A549 (cell line): Measurements from ENCODE around the gene NARS2. TPM values are rescaled to one million over a fixed set of nuclear protein-coding genes. Genes with fewer than 3 reads are reported as not detected.

Experiments
- ATAC-seq, 2 experiments: fragments of 200-7000 bp in 1 of 2; fragments of >200 bp in 1 of 2; cut with Nextera tagmentation in 1 of 2; cut with Tn5 transposase in 1 of 2; 3 replicates each; pipeline versions ENCODE4 v1.8.0 to v1.9.1; 2018 to 2020; ENCODE audit warnings: mild to moderate bottlenecking in 1 of 2, moderate library complexity in 1 of 2
- CTCF ChIA-PET: fragments of 300-600 bp; sonication (Branson Sonifier 250); formaldehyde crosslinking; extraction: SDS; loops from one replicate; lab custom pipeline; 2021; ENCODE audit warnings: antibody characterized with exemption, inconsistent platforms; lab: Yijun Ruan, JAX
- POLR2A ChIA-PET: fragments of 350-600 bp; formaldehyde crosslinking; extraction: SDS; loops from one replicate; lab custom pipeline; 2021; ENCODE audit warnings: antibody characterized with exemption, inconsistent platforms; lab: Yijun Ruan, JAX
- DNase-seq, 2 experiments: peaks; one replicate each; pipeline versions ENCODE4 v3.0.0 to v3.0.0-alpha.2; 2011 to 2016; ENCODE audit warnings: low read depth in 1 of 2, low spot score in 1 of 2
- FAIRE-seq: peaks from 2 replicates; lab custom pipeline; 2011; peaks lifted over from hg19 to GRCh38; lab: Jason Lieb, UNC
- H3K27ac ChIP-seq, 2 experiments: fragments of >200 bp; sonication (Bioruptor Twin); formaldehyde crosslinking; 3 replicates each; pipeline ENCODE4 v1.5.1; 2016 to 2017
- H3K4me1 ChIP-seq: fragments of >200 bp; sonication (Bioruptor Twin); formaldehyde crosslinking; 3 replicates; pipeline ENCODE4 v1.6.1; 2016
- H3K4me2 ChIP-seq: fragments of >200 bp; sonication (Bioruptor Twin); formaldehyde crosslinking; 3 replicates; pipeline ENCODE4 v1.6.1; 2016
- H3K4me3 ChIP-seq: fragments of >200 bp; sonication (Bioruptor Twin); formaldehyde crosslinking; 3 replicates; pipeline ENCODE4 v1.5.1; 2016
- H3K9me3 ChIP-seq: fragments of >200 bp; sonication (Bioruptor Twin); formaldehyde crosslinking; 3 replicates; pipeline ENCODE4 v1.6.1; 2016
- ATOH8 ChIP-seq: fragments of 250-450 bp; sonication (Bioruptor Pico); IDR thresholded peaks from 2 replicates; pipeline ENCODE4 v1.5.0; 2020; ENCODE audit warnings: low read depth, mild to moderate bottlenecking, moderate library complexity
- BCL3 ChIP-seq: fragments of >200 bp; sonication (Bioruptor Twin); formaldehyde crosslinking; IDR thresholded peaks from 3 replicates; pipeline ENCODE4 v1.6.1; 2016
- BHLHE40 ChIP-seq: IDR thresholded peaks from 2 replicates; pipeline ENCODE4 v1.6.1; 2012; ENCODE audit warnings: low read depth, low read length, inconsistent platforms
- CBX2 ChIP-seq: fragments of 200-600 bp; sonication (generic); IDR thresholded peaks from 2 replicates; pipeline ENCODE4 v1.6.1; 2016; ENCODE audit warnings: low read depth, mild to moderate bottlenecking, borderline replicate concordance
- CHD2 ChIP-seq: fragments of 150-350 bp; IDR thresholded peaks from 2 replicates; pipeline ENCODE4 v1.6.1; 2014; ENCODE audit warnings: low read length; ENCODE audit not compliant: partially characterized antibody
- CHD4 ChIP-seq: fragments of 200-600 bp; sonication (generic); IDR thresholded peaks from 2 replicates; pipeline ENCODE4 v1.6.1; 2016; ENCODE audit warnings: antibody characterized with exemption, mild to moderate bottlenecking, borderline replicate concordance
- E2F6 ChIP-seq: IDR thresholded peaks from 2 replicates; pipeline ENCODE4 v1.6.1; 2012; ENCODE audit warnings: low read depth, borderline replicate concordance
- EHMT2 ChIP-seq: fragments of 200-600 bp; sonication (generic); IDR thresholded peaks from 2 replicates; pipeline ENCODE4 v1.6.1; 2016; ENCODE audit warnings: antibody characterized with exemption, low read depth, mild to moderate bottlenecking, moderate library complexity
- FOSB ChIP-seq: fragments of 250-450 bp; sonication (Bioruptor Pico); IDR thresholded peaks from 2 replicates; pipeline ENCODE4 v1.5.0; 2020; ENCODE audit warnings: mild to moderate bottlenecking, moderate library complexity
- FOSL2 ChIP-seq, 2 experiments: fragments of 450-650 bp in 1 of 2; fragments of >200 bp in 1 of 2; sonication (Bioruptor Twin) in 1 of 2; formaldehyde crosslinking; IDR thresholded peaks; 2 replicates each; pipeline versions ENCODE4 v1.5.0 to v1.6.1; 2016 to 2020; ENCODE audit warnings: mild to moderate bottlenecking in 1 of 2, moderate library complexity in 1 of 2
- HES2 ChIP-seq: fragments of >200 bp; sonication (Bioruptor Twin); formaldehyde crosslinking; IDR thresholded peaks from 2 replicates; pipeline ENCODE4 v1.6.1; 2016
- JUN ChIP-seq, 2 experiments: fragments of >200 bp; sonication (Bioruptor Twin); formaldehyde crosslinking; IDR thresholded peaks; 2 replicates in 1 of 2; 3 replicates in 1 of 2; pipeline ENCODE4 v1.6.1; 2016 to 2017
- KDM1A ChIP-seq: fragments of 200-600 bp; sonication (generic); IDR thresholded peaks from 2 replicates; pipeline ENCODE4 v1.6.1; 2016; ENCODE audit warnings: low read depth, mild to moderate bottlenecking
- KDM5A ChIP-seq: fragments of 200-600 bp; sonication (generic); IDR thresholded peaks from 2 replicates; pipeline ENCODE4 v1.6.1; 2016; ENCODE audit warnings: antibody characterized with exemption, mild to moderate bottlenecking
- PBX3 ChIP-seq: IDR thresholded peaks from 2 replicates; pipeline ENCODE4 v1.6.1; 2012
- PHF8 ChIP-seq: fragments of 200-600 bp; sonication (generic); IDR thresholded peaks from 2 replicates; pipeline ENCODE4 v1.6.1; 2016; ENCODE audit warnings: low read depth, mild to moderate bottlenecking, antibody characterized with exemption, moderate library complexity, borderline replicate concordance
- POLR2A ChIP-seq: IDR thresholded peaks from 2 replicates; pipeline ENCODE4 v1.6.1; 2012; ENCODE audit warnings: mild to moderate bottlenecking, low read length
- POLR2AphosphoS2 ChIP-seq: conservative IDR thresholded peaks from 2 replicates; pipeline ENCODE4 v1.6.1; 2012; ENCODE audit warnings: low read length, improper control_type of control experiment, inconsistent platforms
- RARB ChIP-seq: fragments of 250-450 bp; sonication (Bioruptor Pico); IDR thresholded peaks from 2 replicates; pipeline ENCODE4 v1.8.0; 2021; ENCODE audit warnings: mild to moderate bottlenecking, moderate library complexity
- RCOR1 ChIP-seq: fragments of 150-350 bp; IDR thresholded peaks from 2 replicates; pipeline ENCODE4 v1.6.1; 2014; ENCODE audit warnings: antibody characterized with exemption, low read length, low read depth
- RFX5 ChIP-seq: fragments of 450-650 bp; IDR thresholded peaks from 2 replicates; pipeline ENCODE4 v1.7.1; 2014; ENCODE audit warnings: antibody characterized with exemption, mild to moderate bottlenecking, moderate library complexity
- RNF2 ChIP-seq: fragments of 200-600 bp; sonication (generic); IDR thresholded peaks from 2 replicates; pipeline ENCODE4 v1.6.1; 2016; ENCODE audit warnings: low read depth, mild to moderate bottlenecking, antibody characterized with exemption, moderate library complexity, borderline replicate concordance
- SMC3 ChIP-seq: fragments of >200 bp; sonication (Bioruptor Twin); formaldehyde crosslinking; IDR thresholded peaks from 3 replicates; pipeline ENCODE4 v1.6.1; 2018; ENCODE audit warnings: inconsistent platforms
- ZFP36 ChIP-seq: fragments of 450-650 bp; IDR thresholded peaks from 2 replicates; pipeline ENCODE4 v1.6.1; 2014; ENCODE audit warnings: borderline replicate concordance; ENCODE audit not compliant: partially characterized antibody
- ZSCAN20 ChIP-seq: fragments of 250-450 bp; sonication (Bioruptor Pico); IDR thresholded peaks from 2 replicates; pipeline ENCODE4 v1.8.0; 2022; ENCODE audit warnings: mild to moderate bottlenecking, moderate library complexity
- WGBS: methylation state at CpG from one replicate; pipeline ENCODE4 v1.1.6; 2017; ENCODE audit errors: missing lambda C conversion rate; 5-methylcytosine and 5-hydroxymethylcytosine counted together
- polyA plus RNA-seq, 4 experiments: library from polyadenylated mRNA; depleted of rRNA in 3 of 4; stranded (reverse); fragments of >200 nt; fragmentation: RNase III in 1 of 4; extraction: RNeasy Plus Mini Kit Qiagen cat#74134 plus additional on column Dnase treatment in 1 of 4; gene quantifications; 2 replicates in 3 of 4; 3 replicates in 1 of 4; pipeline ENCODE4 v1.2.3, GENCODE V29; 2011 to 2017
- TF ChIP-seq, protein P1 (sequence below): fragments of 450-650 bp; IDR thresholded peaks from 2 replicates; pipeline ENCODE4 v1.6.1; 2014; ENCODE audit warnings: antibody characterized with exemption
- TF ChIP-seq, protein P2 (sequence below): fragments of 150-350 bp; IDR thresholded peaks from 2 replicates; pipeline ENCODE4 v1.6.1; 2014; ENCODE audit warnings: low read depth, mild to moderate bottlenecking, low read length
- TF ChIP-seq, protein P3 (sequence below): fragments of >200 bp; sonication (Bioruptor Twin); formaldehyde crosslinking; IDR thresholded peaks from 3 replicates; pipeline ENCODE4 v1.5.1; 2016

The NARS2 gene
- polyA plus RNA-seq, 2 of the 4 experiments (the other 2 are of a cell fraction) = 29.7 to 57.7 TPM

DNA sequence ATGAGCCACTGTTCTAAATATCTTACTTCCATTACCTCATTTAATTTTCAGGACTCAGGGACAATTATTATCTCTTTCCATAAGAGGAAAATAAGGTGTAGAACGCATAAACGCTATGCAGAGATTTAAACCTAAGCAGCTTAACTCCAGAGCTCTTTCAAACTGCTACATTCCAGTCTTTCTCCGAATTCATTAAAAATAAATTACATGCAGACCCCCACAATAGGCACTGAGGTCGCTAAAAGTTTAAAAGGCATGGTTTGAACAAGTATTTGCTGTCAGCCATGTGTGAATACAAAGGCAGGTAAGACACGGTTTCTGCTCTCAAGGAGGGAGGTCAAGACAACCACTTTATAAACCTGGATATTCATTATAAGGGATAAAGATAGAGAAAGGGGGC lies 983 bp downstream of the NARS2 start:
- ChIA-PET POLR2A (interaction anchor here (1.4 to 1.8 kb wide), 2 partner anchors 158 to 434 kb away, joined by 4 to 8 read pairs; partner anchors contain the start of gene ALG8), CTCF (interaction anchor here (4.0 kb wide), 1 partner anchor 9 kb away, joined by 29 read pairs; no protein-coding TSS in a partner anchor)
- Histone ChIP-seq H3K4me2 (peak overlapping the region; percentile 88), H3K4me3 (peak overlapping the region; percentile 71), H3K9me3 (peaks cover 8% of the 10 kb centered on the region; the same call in 2 of the 3 replicates), H3K4me1 (peaks cover 15% of the 10 kb centered on the region; the same call in 1 of the 3 replicates), H3K27ac (peak overlapping the region; percentile 86 to 91)
- WGBS = 24% methylated on average over 5 of the region's 5 CpGs
- peak in 1 of 2 experiments; percentile 2; a peak in 1 of 6 replicates for ATAC-seq
- TF ChIP-seq KDM1A (no peak), KDM5A (no peak), BCL3 (no peak), RNF2 (no peak), RFX5 (no peak), E2F6 (no peak), RARB (CRISPR knock-in tag) (no peak), POLR2A (no peak), SMC3 (no peak), CBX2 (no peak), POLR2AphosphoS2 (no peak), RCOR1 (no peak), HES2 (no peak), PHF8 (no peak)
- TF ChIP-seq, protein P1, sequence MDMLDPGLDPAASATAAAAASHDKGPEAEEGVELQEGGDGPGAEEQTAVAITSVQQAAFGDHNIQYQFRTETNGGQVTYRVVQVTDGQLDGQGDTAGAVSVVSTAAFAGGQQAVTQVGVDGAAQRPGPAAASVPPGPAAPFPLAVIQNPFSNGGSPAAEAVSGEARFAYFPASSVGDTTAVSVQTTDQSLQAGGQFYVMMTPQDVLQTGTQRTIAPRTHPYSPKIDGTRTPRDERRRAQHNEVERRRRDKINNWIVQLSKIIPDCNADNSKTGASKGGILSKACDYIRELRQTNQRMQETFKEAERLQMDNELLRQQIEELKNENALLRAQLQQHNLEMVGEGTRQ = no peak
- TF ChIP-seq, protein P2, sequence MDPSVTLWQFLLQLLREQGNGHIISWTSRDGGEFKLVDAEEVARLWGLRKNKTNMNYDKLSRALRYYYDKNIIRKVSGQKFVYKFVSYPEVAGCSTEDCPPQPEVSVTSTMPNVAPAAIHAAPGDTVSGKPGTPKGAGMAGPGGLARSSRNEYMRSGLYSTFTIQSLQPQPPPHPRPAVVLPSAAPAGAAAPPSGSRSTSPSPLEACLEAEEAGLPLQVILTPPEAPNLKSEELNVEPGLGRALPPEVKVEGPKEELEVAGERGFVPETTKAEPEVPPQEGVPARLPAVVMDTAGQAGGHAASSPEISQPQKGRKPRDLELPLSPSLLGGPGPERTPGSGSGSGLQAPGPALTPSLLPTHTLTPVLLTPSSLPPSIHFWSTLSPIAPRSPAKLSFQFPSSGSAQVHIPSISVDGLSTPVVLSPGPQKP = no peak
- TF ChIP-seq, protein P3, sequence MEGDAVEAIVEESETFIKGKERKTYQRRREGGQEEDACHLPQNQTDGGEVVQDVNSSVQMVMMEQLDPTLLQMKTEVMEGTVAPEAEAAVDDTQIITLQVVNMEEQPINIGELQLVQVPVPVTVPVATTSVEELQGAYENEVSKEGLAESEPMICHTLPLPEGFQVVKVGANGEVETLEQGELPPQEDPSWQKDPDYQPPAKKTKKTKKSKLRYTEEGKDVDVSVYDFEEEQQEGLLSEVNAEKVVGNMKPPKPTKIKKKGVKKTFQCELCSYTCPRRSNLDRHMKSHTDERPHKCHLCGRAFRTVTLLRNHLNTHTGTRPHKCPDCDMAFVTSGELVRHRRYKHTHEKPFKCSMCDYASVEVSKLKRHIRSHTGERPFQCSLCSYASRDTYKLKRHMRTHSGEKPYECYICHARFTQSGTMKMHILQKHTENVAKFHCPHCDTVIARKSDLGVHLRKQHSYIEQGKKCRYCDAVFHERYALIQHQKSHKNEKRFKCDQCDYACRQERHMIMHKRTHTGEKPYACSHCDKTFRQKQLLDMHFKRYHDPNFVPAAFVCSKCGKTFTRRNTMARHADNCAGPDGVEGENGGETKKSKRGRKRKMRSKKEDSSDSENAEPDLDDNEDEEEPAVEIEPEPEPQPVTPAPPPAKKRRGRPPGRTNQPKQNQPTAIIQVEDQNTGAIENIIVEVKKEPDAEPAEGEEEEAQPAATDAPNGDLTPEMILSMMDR = no peak
- no peak for FAIRE-seq
- DNase-seq = no peak

- ATAC-seq (no peak), DNase-seq (no peak), FAIRE-seq (no peak)
- CTCF ChIA-PET = interaction anchor here (4.0 kb wide), 1 partner anchor 9 kb away, joined by 29 read pairs; no protein-coding TSS in a partner anchor
- H3K4me2 ChIP-seq = peak overlapping the region; percentile 88
- peak overlapping the region; percentile 71; the same call in 2 of the 3 replicates for H3K4me3 ChIP-seq
- WGBS = 61% methylated on average over 3 of the region's 3 CpGs
- POLR2A ChIA-PET = no interaction called here
- no peak overlapping the region; a peak in 2 of 6 replicates for H3K27ac ChIP-seq
- H3K9me3 ChIP-seq = peaks cover 8% of the 10 kb centered on the region; the same call in 2 of the 3 replicates
- peaks cover 15% of the 10 kb centered on the region; the same call in 1 of the 3 replicates for H3K4me1 ChIP-seq
- TF ChIP-seq ATOH8 = no peak
- TF ChIP-seq PBX3 = no peak
- TF ChIP-seq, protein P2 = no peak
- TF ChIP-seq BHLHE40 = no peak
- no peak for TF ChIP-seq EHMT2
- no peak for TF ChIP-seq ZFP36
- no peak for TF ChIP-seq FOSL2 (IDR thresholded peaks at IDR 0.05)
- no peak for TF ChIP-seq FOSL2 (CRISPR knock-in tag; IDR thresholded peaks at IDR 0.05)
- no peak for TF ChIP-seq CHD4
- TF ChIP-seq RFX5 = no peak
- TF ChIP-seq JUN (IDR thresholded peaks at IDR 0.05) = no peak
- no peak for TF ChIP-seq ZSCAN20 (CRISPR knock-in tag)
- no peak for TF ChIP-seq FOSB (CRISPR knock-in tag)
- no peak for TF ChIP-seq CHD2
Measured at GRCh38 chr11:78573271-78573670, 1.4 kb downstream of the NARS2 start.
